ENCODE data around the gene DIPK1B.

DIPK1B gene

DNA sequence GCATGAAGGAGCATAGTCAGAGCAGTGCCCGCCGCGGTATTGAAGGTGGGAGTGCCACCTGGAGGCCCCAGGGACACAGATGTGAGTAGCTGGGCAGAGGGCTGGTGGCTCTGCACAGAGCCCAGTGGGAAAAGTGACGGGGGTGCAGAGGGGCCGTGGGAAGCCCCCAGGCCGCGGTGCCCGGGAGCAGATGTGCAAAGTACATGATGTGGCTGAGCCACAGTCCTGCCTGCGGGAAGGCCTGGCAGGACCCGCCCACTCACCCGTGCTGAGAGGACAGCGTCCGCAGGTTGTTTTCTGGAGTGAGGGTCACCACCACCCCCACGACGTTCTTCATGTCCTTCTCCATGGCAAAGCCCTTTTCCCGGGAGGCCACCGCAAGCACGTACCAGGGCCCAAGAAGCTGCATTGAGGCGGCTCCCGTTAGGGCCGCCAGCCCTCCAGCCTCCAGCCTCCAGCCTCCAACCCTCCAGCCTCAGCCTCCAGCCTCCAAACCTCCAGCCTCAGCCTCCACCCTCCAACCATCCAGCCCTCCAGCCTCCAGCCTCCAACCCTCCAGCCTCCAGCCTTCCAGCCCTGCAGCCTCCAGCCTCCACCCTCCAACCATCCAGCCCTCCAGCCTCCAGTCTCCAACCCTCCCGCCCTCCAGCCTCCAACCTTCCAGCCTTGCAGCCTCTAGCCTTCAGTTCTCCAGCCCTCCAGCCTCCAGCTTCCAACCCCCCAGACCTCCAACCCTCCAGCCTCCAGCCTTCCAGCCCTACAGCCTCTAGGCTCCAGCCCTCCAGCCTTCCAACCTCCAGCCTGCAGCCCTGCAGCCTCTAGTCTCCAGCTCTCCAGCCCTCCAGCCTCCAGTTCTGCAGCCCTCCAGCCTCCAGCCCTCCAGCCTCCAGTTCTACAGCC lies 35.0 kb downstream of the DIPK1B start:
- no peak for DNase-seq (ENCODE audit: extremely low read depth, insufficient read length)
- H3K4me3 ChIP-seq (replicated peaks; ENCODE audit: low read depth, low read length) = no peak overlapping the region
- TF ChIP-seq, protein P1, sequence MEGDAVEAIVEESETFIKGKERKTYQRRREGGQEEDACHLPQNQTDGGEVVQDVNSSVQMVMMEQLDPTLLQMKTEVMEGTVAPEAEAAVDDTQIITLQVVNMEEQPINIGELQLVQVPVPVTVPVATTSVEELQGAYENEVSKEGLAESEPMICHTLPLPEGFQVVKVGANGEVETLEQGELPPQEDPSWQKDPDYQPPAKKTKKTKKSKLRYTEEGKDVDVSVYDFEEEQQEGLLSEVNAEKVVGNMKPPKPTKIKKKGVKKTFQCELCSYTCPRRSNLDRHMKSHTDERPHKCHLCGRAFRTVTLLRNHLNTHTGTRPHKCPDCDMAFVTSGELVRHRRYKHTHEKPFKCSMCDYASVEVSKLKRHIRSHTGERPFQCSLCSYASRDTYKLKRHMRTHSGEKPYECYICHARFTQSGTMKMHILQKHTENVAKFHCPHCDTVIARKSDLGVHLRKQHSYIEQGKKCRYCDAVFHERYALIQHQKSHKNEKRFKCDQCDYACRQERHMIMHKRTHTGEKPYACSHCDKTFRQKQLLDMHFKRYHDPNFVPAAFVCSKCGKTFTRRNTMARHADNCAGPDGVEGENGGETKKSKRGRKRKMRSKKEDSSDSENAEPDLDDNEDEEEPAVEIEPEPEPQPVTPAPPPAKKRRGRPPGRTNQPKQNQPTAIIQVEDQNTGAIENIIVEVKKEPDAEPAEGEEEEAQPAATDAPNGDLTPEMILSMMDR (IDR thresholded peaks at IDR 0.05; ENCODE audit: insufficient read depth, low read length, poor library complexity, severe bottlenecking) = no peak
- no peaks in the 10 kb centered on the region for H3K36me3 ChIP-seq (ENCODE audit: control insufficient read depth, insufficient read depth, low read length)
- H3K27me3 ChIP-seq (replicated peaks; ENCODE audit: control insufficient read depth, insufficient read depth, low read length) = no peaks in the 10 kb centered on the region; the same call in 1 of the 2 replicates

DNA sequence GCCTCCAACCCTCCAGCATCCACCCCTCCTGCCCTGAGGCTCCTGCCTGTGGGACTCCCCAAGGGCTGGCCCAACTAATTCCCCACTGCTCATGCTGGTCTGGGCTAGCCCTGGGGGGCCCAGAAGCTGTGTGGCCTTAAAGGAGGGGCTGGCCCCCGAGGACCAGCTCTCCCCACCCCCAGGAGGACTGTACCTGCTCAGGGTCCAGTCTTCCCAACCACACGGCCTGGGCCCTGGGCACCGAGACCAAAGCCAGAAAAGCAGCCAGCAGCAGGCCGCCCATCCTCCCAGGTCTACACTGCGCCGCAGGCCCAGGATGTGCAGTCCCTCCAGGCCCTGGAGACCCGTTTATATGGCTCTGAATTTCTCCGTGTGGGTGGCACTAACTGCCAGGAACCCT lies 35.8 kb downstream of the DIPK1B start, which contains the start of gene LCN6:
TSS of gene LCN6 (minus strand) at position 325 of the 400 bp plus-strand sequence. CDS start at position 283, 42 bp downstream.
- no peaks in the 10 kb centered on the region; the same call in 1 of the 2 replicates for H3K27me3 ChIP-seq (replicated peaks; ENCODE audit: control insufficient read depth, insufficient read depth, low read length)
- TF ChIP-seq, protein P1 (IDR thresholded peaks at IDR 0.05; ENCODE audit: insufficient read depth, low read length, poor library complexity, severe bottlenecking) = no peak
- no peaks in the 10 kb centered on the region for H3K36me3 ChIP-seq (ENCODE audit: control insufficient read depth, insufficient read depth, low read length)
- DNase-seq (ENCODE audit: extremely low read depth, insufficient read length) = no peak
- H3K4me3 ChIP-seq (replicated peaks; ENCODE audit: low read depth, low read length) = no peak within 1 kb of the TSS

DNA sequence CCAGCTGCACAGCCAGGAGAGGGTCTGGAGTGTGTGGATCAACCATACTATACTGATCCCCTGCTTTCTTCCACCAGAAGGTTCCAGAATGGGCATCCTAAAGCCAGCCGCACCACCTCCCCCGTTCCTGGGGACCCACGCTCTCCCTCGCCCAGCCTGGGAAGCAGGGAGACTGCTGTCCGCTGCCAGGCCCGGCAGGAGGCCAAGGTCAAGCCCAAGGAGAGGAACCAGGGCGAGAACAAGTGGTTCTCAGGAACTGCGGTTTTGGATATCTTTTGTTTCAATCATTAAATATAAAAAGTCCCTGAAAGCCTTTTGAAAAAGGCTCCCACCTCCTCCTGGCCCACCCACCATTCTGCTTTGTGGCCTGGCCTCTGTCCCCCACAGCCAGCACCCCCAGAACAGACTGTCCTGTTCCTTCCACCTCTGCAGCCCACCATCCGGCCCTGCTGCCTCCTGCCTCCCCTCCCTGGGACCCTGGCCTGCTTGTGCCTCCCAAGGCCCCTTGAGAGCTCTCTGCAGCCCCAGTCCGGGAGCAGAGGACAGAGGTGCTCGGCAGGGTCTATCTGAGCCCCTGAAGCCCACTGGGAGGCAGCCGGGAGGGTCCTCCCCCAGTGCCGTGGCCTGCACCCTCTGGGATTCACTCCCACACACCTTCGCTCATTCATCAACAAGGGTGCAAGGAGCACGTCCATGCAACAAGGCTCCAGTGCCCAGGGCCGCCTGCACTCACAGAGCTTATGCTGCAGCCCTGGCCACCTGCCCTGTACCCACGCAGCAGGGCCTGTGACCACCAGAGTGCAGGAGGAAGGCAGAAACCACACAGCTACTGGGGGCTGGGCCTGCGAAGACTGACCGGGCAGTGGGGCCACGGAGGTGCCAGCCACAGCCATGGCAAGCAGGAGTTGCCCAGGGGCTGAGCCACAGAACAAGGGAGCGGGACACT lies 36.6 kb downstream of the DIPK1B start:
- no peaks in the 10 kb centered on the region for H3K36me3 ChIP-seq (ENCODE audit: control insufficient read depth, insufficient read depth, low read length)
- H3K27me3 ChIP-seq (replicated peaks; ENCODE audit: control insufficient read depth, insufficient read depth, low read length) = no peaks in the 10 kb centered on the region; the same call in 1 of the 2 replicates
- no peak for DNase-seq (ENCODE audit: extremely low read depth, insufficient read length)
- TF ChIP-seq, protein P1 (IDR thresholded peaks at IDR 0.05; ENCODE audit: insufficient read depth, low read length, poor library complexity, severe bottlenecking) = no peak
- H3K4me3 ChIP-seq (replicated peaks; ENCODE audit: low read depth, low read length) = no peak overlapping the region

DNA sequence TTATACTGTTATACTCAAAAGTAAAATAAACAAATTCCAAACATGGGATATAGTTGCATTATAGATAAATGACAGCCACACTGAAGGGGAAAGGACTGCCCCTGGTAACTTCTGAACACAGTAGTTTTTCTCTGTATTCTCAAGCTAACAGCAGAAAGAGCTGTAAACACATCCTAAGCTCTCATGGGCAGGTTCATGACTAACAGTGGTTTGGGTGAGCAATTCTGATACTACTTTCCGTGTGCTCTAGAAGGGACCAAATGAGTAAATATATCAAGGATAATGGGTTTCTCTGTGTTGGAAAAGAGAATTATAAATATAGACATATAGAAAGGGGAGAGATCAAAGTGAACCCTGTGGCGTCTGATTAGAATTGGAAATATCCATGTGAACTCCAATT lies 38.2 kb downstream of the DIPK1B start:
- DNase-seq (ENCODE audit: extremely low read depth, insufficient read length) = no peak
- no peaks in the 10 kb centered on the region for H3K36me3 ChIP-seq (ENCODE audit: control insufficient read depth, insufficient read depth, low read length)
- H3K27me3 ChIP-seq (replicated peaks; ENCODE audit: control insufficient read depth, insufficient read depth, low read length) = no peaks in the 10 kb centered on the region; the same call in 1 of the 2 replicates
- H3K4me3 ChIP-seq (replicated peaks; ENCODE audit: low read depth, low read length) = no peak overlapping the region
- TF ChIP-seq, protein P1 (IDR thresholded peaks at IDR 0.05; ENCODE audit: insufficient read depth, low read length, poor library complexity, severe bottlenecking) = no peak

DNA sequence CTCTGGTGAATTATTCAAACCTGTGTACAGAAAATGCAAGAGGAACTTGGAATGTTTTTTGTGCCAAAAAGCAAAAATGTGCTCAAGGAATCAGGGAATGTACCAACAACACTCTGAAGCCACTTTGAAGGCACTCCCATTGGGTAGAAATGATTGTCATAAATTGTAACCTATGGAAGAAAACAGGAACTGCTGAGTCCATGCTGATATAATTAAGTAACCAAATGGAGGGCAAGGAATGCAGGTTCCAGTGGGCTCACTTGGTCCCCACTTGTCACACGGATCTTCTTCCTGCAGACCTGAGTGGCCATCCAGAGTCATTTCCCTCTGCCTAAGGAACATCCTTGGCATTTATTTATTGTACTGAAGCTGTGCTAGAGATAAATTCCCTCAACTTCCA lies 38.9 kb downstream of the DIPK1B start:
- Histone ChIP-seq H3K4me3 (replicated peaks; ENCODE audit: low read depth, low read length) (no peak overlapping the region), H3K27me3 (replicated peaks; ENCODE audit: control insufficient read depth, insufficient read depth, low read length) (no peaks in the 10 kb centered on the region; the same call in 1 of the 2 replicates), H3K36me3 (ENCODE audit: control insufficient read depth, insufficient read depth, low read length) (no peaks in the 10 kb centered on the region)
- TF ChIP-seq, protein P1 (IDR thresholded peaks at IDR 0.05; ENCODE audit: insufficient read depth, low read length, poor library complexity, severe bottlenecking) = no peak
- no peak for DNase-seq (ENCODE audit: extremely low read depth, insufficient read length)
